Upper lobe of left lung (tissue), 6 donors: ENCODE measurements around the gene BCAS3. TPM values are rescaled to one million over a fixed set of nuclear protein-coding genes. Genes with fewer than 3 reads are reported as not detected.

Experiments used
- ATAC-seq, 2 donors: fragments of 200-7000 bp; cut with Tn5 transposase; one replicate each; pipeline ENCODE4 v1.9.1; 2022; ENCODE audit warnings: mild to moderate bottlenecking in 2 of 2, moderate library complexity in 2 of 2; ENCODE audit not compliant: low FRiP score in 2 of 2
- DNase-seq, 2 donors: peaks; one replicate each; pipeline ENCODE4 v3.0.0-alpha.2; 2019 to 2020
- H3K27ac ChIP-seq, 4 donors: fragments of 200-600 bp; sonication (generic); one replicate each; pipeline ENCODE4 v1.5.1; 2016 to 2019
- H3K27me3 ChIP-seq, 4 donors: fragments of 200-600 bp; sonication (generic); one replicate each; pipeline ENCODE4 v1.5.1; 2017 to 2019
- H3K36me3 ChIP-seq, 4 donors: fragments of 200-600 bp; sonication (generic); one replicate each; pipeline ENCODE4 v1.5.1; 2016 to 2019
- H3K4me1 ChIP-seq, 4 donors: fragments of 200-600 bp; sonication (generic); one replicate each; pipeline ENCODE4 v1.5.1; 2018 to 2019
- H3K4me3 ChIP-seq, 4 donors: fragments of 200-600 bp; sonication (generic); one replicate each; pipeline ENCODE4 v1.5.1; 2017 to 2019; ENCODE audit warnings: mild to moderate bottlenecking in 2 of 4, moderate library complexity in 1 of 4
- H3K9me3 ChIP-seq, 4 donors: fragments of 200-600 bp; sonication (generic); one replicate each; pipeline ENCODE4 v1.5.1; 2018 to 2019
- EP300 ChIP-seq, 4 donors: sonication (generic); formaldehyde crosslinking; IDR thresholded peaks; one replicate each; pipeline ENCODE4 v1.5.1; 2017; ENCODE audit warnings: antibody characterized with exemption in 4 of 4, control low read depth in 2 of 4
- POLR2A ChIP-seq, 4 donors: fragments of 450-650 bp; IDR thresholded peaks; one replicate each; pipeline ENCODE4 v1.5.1; 2016 to 2017; ENCODE audit warnings: antibody characterized with exemption in 4 of 4, mild to moderate bottlenecking in 2 of 4
- POLR2AphosphoS5 ChIP-seq, 2 donors: sonication (generic); formaldehyde crosslinking; IDR thresholded peaks; one replicate each; pipeline ENCODE4 v1.5.1; 2017; ENCODE audit warnings: antibody characterized with exemption in 2 of 2
- WGBS, 2 donors: methylation state at CpG; one replicate each; pipeline ENCODE4 v1.1.5; 2017 to 2018; 5-methylcytosine and 5-hydroxymethylcytosine counted together
- total RNA-seq, 6 donors: library from RNA; depleted of rRNA in 4 of 6; stranded (reverse); fragments of >200 nt in 4 of 6; gene quantifications; one replicate each; pipeline versions ENCODE4 v1.1.0 to v1.2.1, GENCODE V29; 2016 to 2021
- TF ChIP-seq, protein P1 (sequence below), 6 experiments: fragments of 450-650 bp in 4 of 6; fragments of 200-600 bp in 2 of 6; sonication (generic) in 2 of 6; IDR thresholded peaks; one replicate each; pipeline ENCODE4 v1.5.1; 2016 to 2019; ENCODE audit warnings: antibody characterized with exemption in 6 of 6
- donor health status: DM: no; HTN: no; CAD: no; lungs with moderate emphysema.
- donor health status: DM: no; HTN: yes; CAD: no; lungs with severe emphysema.

The BCAS3 gene
- total RNA-seq, 6 donors from 2014 or later: 20.1 to 111 (median 37.0) TPM

DNA sequence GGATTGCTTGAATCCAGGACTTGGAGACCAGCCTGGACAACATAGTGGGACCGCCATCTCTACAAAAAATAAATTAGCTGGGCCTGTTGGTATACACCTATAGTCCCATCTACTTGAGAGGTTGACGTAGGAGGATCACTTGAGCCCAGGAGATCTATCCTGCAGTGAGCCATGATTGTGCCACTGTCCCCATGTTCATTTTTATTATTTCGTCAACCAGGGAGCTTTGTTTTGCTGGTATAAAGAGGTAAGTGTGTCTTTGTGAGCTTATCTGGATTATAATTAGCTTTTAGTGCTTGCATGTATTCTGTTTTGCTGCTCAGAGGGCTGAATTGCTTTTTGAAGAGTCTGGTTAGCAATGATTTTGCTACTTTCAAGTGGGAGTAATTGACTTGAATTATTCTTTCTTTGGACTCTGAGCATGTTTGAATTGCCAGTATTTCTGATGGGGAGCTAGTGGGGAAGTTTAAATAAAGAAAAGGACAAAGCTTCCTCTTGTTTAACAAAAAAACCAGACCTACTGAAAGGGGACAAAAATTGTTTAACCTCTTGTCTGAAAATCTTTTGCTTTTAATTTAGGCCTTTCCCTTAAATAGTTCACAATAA lies 31.6 kb upstream of the BCAS3 start:
- Histone ChIP-seq H3K4me1 (peaks cover 0 to 11% (median 3%) of the 10 kb centered on the region in 4 donors), H3K4me3 (no peak overlapping the region), H3K27ac (peak overlapping the region in 1 of 4 donors; percentile 6), H3K36me3 (peaks cover 5 to 40% (median 19%) of the 10 kb centered on the region in 4 donors), H3K9me3 (no peaks in the 10 kb centered on the region), H3K27me3 (no peaks in the 10 kb centered on the region)
- DNase-seq (no peak), ATAC-seq (no peak)
- no peak for TF ChIP-seq EP300 (IDR thresholded peaks at IDR 0.05)
- 80 to 82% methylated on average over 3 of the region's 3 CpGs for WGBS, 2 donors

DNA sequence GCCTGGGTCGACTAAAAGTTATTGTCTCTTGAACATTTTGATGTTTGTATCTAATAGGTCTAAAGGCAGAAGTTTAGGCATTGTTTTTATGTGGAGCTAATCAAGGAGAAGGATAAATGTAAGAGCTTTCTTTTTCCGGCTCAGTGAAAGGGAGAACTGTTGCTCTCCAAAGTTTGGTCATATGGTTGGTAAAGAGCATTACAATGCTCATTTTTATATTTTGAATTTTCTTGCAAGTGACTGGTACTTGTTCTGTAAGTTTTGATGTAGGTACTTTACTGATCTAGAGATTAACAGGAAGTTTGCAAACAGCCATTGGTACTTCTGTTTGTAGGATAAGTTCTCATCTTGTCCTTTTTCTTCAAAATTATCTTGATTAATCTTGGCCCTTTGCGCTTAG lies 30.9 kb upstream of the BCAS3 start:
- no peaks in the 10 kb centered on the region for H3K27me3 ChIP-seq
- no peak for TF ChIP-seq EP300 (IDR thresholded peaks at IDR 0.05)
- DNase-seq: no peak
- peaks cover 0 to 10% (median 2%) of the 10 kb centered on the region in 4 donors for H3K4me1 ChIP-seq
- no peak for ATAC-seq
- H3K36me3 ChIP-seq: peaks cover 5 to 42% (median 22%) of the 10 kb centered on the region in 4 donors
- H3K9me3 ChIP-seq: no peaks in the 10 kb centered on the region
- WGBS, 2 donors: 80 to 87% methylated on average over 3 of the region's 3 CpGs
- H3K27ac ChIP-seq: no peak overlapping the region
- H3K4me3 ChIP-seq: no peak overlapping the region

DNA sequence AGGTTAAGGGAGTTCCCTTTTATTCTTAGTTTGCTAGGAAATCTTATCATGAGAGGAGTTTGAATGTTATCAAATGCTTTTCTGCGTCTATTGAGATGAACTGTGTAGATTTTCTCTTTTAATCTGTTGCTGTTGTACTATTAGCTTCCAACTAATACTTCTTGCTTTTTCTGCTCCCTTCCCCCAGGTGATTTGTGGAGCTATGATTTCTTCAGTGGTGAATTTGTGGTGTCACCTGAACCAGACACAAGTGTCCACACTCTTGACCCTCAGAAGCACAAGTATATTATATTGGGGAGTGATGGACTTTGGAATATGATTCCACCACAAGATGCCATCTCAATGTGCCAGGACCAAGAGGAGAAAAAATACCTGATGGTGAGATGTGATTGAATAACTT lies 29.9 kb upstream of the BCAS3 start:
- Histone ChIP-seq H3K9me3 (no peaks in the 10 kb centered on the region), H3K36me3 (peaks cover 5 to 42% (median 23%) of the 10 kb centered on the region in 4 donors), H3K27me3 (no peaks in the 10 kb centered on the region), H3K27ac (no peak overlapping the region), H3K4me3 (no peak overlapping the region), H3K4me1 (peaks cover 0 to 7% (median 2%) of the 10 kb centered on the region in 4 donors)
- TF ChIP-seq EP300 (IDR thresholded peaks at IDR 0.05): no peak
- TF ChIP-seq, protein P1, sequence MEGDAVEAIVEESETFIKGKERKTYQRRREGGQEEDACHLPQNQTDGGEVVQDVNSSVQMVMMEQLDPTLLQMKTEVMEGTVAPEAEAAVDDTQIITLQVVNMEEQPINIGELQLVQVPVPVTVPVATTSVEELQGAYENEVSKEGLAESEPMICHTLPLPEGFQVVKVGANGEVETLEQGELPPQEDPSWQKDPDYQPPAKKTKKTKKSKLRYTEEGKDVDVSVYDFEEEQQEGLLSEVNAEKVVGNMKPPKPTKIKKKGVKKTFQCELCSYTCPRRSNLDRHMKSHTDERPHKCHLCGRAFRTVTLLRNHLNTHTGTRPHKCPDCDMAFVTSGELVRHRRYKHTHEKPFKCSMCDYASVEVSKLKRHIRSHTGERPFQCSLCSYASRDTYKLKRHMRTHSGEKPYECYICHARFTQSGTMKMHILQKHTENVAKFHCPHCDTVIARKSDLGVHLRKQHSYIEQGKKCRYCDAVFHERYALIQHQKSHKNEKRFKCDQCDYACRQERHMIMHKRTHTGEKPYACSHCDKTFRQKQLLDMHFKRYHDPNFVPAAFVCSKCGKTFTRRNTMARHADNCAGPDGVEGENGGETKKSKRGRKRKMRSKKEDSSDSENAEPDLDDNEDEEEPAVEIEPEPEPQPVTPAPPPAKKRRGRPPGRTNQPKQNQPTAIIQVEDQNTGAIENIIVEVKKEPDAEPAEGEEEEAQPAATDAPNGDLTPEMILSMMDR (IDR thresholded peaks at IDR 0.05): no peak
- no peak for TF ChIP-seq POLR2AphosphoS5 (IDR thresholded peaks at IDR 0.05)
- TF ChIP-seq POLR2A (IDR thresholded peaks at IDR 0.05): no peak
- ATAC-seq (no peak), DNase-seq (no peak)
- 88 to 100% methylated on average over 1 of the region's 1 CpG for WGBS, 2 donors

DNA sequence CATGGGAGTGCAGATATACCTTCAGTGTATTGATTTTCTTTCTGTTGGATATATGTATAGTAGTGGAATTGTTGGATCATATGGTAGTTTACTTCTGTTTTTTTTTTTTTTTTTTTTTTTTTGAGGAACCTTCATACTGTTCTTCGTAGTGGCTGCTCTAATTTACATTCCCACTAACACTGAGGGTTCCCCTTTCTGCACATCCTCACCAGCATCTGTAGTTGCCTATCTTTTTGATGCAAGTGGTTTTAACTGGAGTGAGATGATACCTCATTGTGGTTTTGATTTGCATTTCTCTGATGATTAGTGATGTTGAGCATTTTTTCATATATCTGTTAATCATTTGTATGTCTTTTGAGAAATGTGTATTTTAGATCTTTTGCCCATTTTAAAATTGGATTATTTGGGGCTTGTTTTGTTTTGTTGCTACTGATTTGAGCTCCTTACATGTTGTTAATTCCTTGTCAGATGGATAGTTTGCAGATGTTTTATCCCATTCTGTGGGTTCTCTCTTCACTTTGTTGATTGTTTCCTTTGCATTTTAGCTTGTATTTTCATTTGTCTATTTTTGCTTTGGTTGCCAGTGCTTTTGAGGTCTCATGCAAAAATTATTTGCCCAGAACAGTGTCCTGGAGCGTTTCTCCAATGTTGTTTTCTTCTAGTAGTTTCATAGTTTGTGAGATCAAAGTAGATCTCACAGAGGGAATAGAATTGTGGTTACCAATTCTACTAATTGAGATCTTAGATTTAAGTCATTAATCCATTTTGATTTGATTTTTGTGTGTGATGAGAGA lies 25.0 kb upstream of the BCAS3 start:
- Histone ChIP-seq H3K4me1 (no peaks in the 10 kb centered on the region), H3K9me3 (no peaks in the 10 kb centered on the region), H3K36me3 (peaks cover 5 to 48% (median 27%) of the 10 kb centered on the region in 4 donors), H3K4me3 (no peak overlapping the region), H3K27ac (no peak overlapping the region), H3K27me3 (no peaks in the 10 kb centered on the region)
- TF ChIP-seq, protein P1 (IDR thresholded peaks at IDR 0.05): no peak
- TF ChIP-seq EP300 (IDR thresholded peaks at IDR 0.05): no peak
- TF ChIP-seq POLR2A (IDR thresholded peaks at IDR 0.05): no peak
- TF ChIP-seq POLR2AphosphoS5 (IDR thresholded peaks at IDR 0.05): no peak
- WGBS, 2 donors: 56 to 83% methylated on average over 2 of the region's 2 CpGs
- ATAC-seq: no peak
- no peak for DNase-seq

DNA sequence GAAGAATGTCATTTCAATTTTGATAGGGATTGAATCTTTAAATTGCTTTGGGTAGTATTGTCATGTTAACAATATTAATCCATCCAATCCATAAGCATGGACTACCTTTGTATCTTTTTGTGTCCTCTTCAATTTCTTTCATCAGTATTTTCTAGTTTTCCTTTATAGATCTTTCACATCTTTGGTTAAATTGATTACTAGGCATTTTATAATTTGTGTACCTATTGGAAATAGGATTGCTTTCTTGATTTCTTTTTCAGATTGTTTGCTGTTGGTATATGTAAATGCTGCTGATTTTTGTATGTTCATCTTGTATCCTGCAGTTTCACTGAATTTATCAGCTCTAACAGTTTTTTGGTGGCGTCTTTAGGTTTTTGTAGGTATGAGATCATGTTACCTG lies 24.1 kb upstream of the BCAS3 start:
- H3K4me3 ChIP-seq: no peak overlapping the region
- H3K27ac ChIP-seq: no peak overlapping the region
- H3K4me1 ChIP-seq: no peaks in the 10 kb centered on the region
- DNase-seq (no peak), ATAC-seq (no peak)
- no peaks in the 10 kb centered on the region for H3K9me3 ChIP-seq
- H3K27me3 ChIP-seq: no peaks in the 10 kb centered on the region
- WGBS, 2 donors: 95 to 100% methylated on average over 1 of the region's 1 CpG
- H3K36me3 ChIP-seq: peaks cover 3 to 50% (median 19%) of the 10 kb centered on the region in 4 donors
- no peak for TF ChIP-seq POLR2A (IDR thresholded peaks at IDR 0.05)
- TF ChIP-seq POLR2AphosphoS5 (IDR thresholded peaks at IDR 0.05): no peak
- TF ChIP-seq EP300 (IDR thresholded peaks at IDR 0.05): no peak
- TF ChIP-seq, protein P1 (IDR thresholded peaks at IDR 0.05): no peak
